ENCODE measurements around the gene ARHGAP44.

- TF ChIP-seq CTCF (IDR thresholded peaks at IDR 0.05; ENCODE audit: control extremely low read depth in 1 of 3, insufficient read depth in 1 of 3, low read depth in 1 of 3, low read length in 3 of 3) (no peak), POU5F1 (IDR thresholded peaks at IDR 0.05; ENCODE audit: low read depth, low read length) (no peak), RXRA (IDR thresholded peaks at IDR 0.05; ENCODE audit: insufficient read depth, low read depth, low read length) (no peak), POLR2A (IDR thresholded peaks at IDR 0.05; ENCODE audit: control extremely low read depth in 1 of 2, low read depth in 2 of 2, low read length in 2 of 2) (no peak)
Observed at GRCh38 chr17:12995106-12995895, 206.0 kb downstream of the ARHGAP44 start.

Measured in H1 (cell line).